Suppressor macrophage (primary cell): Measurements from ENCODE around the gene LUZP2.

ENCODE experiments used
- DNase-seq, 4 experiments: peaks; one replicate each; pipeline ENCODE4 v3.0.0-alpha.2; 2020 to 2022

LUZP2 gene

GRCh38 chr11:24636291-24636629, 139.4 kb downstream of the LUZP2 start:
- DNase-seq, result no peak

DNA sequence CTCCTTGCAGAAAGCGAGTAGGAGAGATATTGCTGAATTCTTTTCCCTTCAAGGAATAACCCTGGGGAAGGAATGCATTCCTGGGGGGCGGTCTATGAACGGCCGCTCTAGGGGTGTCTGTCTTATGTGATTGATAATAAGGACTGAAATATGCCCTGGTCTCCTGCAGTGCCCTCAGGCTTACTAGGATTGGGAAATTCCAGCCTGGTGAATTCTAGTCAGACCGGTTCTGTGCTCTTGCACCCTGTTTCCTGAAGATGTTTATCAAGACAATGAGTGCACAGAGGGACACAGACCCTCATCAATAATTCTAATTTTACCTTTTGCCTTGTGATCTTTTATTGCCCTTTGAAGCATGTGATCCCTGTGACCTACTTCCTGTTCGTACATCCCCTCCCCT, 140.7 kb downstream of the LUZP2 start:
- no peak for DNase-seq

DNA sequence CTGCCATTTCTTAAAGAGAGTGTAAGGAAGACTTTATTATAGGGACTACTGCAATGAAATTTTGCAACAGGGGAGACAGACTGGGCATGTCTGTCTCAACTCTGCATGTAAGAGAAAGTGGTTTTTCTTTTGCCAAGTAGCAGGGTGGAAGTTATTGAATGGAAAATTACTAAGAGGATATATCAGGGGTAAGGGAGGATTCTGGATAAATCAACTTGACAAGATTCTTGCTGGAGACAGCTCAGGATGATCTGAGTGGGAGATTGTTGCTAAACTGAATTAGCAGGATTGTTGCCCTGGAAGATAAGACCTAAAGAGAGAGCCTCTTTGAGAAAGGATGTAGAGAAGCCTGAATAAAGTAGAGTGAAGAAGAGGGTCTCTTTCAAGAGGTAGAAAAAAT, 145.8 kb downstream of the LUZP2 start:
- DNase-seq, result no peak

DNA sequence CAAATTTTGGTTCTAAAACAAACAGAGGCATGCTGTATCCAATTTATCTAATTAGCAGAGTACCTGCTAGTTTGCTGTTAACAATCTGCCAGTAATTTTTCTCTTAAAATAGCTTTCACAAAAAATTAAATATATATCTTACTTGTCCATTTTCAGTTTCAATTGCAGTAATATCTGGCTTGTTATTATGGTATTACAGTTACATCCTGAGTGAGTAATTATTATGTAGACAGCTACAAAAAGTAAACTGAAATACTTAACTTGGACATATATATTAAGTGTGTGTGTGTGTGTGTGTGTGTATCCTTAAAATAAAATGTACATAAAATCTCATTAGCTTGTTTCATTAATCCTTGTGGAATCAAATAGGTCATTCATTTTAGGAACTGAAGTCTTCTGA, 148.7 kb downstream of the LUZP2 start:
- no peak for DNase-seq

DNA sequence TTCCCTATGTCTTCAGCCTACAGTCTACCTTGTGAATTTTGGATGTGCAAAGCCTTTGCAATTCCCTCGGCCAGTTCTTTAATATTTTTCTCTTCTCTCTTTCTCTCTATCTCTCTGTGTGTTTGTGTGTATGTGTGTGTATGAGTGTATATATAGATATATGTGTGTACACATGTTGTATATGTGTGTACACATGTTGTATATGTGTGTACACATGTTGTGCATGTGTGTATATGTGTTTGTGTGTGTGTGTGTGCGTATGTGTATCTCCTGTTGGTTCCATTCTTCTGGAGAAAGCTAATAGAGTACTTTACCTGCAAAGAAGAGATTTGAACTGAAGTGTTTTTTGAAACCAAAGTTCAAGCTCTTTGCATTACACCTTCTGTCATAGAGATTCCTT, 155.0 kb downstream of the LUZP2 start:
- DNase-seq, result no peak

- no peak for DNase-seq
These were observed 157.0 kb downstream of the LUZP2 start for GRCh38 chr11:24653901-24654300.

DNA sequence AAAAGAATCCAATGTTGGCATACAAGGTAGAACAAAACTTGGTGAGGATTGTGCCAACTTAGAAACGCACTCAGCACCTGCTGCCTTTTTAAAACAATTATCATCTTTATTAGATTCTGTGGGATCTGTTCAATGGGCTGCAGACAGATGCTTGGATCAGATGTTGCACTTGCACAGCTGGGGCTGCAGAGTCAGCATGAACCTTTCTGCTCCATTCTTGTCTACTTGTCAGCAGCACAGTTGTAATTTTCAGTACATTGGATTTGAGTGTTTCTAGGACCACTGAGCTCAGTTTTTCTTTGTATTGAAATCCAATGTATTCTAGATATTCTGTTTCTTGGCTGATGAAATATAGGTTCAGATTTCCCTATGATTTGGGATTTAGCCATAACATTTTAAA, 164.5 kb downstream of the LUZP2 start:
- DNase-seq, result no peak

- no peak for DNase-seq
These were observed 167.5 kb downstream of the LUZP2 start for GRCh38 chr11:24664399-24664798.

DNA sequence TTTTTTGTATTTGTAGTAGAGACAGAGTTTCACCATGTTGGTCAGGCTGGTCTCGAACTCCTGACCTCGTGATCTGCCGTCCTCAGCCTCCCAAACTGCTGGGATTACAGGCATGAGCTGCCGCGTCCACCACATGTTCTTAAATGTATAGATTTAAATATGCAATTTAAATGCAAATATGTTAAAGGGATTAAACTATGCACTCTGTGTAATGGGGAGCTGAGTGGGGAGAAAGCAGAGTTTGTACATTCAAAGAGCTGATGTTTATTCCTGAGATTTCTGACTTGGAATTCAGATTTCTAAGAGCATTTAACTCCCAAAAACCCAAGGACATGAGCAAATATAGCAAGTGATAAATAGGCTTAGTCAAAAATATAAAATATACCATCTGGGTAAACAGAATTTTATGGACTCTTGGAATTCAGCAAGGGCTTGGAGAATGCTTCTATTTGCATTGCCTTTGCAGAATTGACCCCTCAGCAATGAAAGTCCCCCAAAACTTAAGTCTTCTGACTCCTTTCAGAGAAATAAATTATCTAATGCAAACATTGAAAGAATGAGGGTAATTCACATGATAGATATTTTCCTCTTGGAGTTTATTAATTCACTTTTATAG, 170.6 kb downstream of the LUZP2 start:
- no peak for DNase-seq

- DNase-seq, result no peak
These were observed 182.0 kb downstream of the LUZP2 start for GRCh38 chr11:24678703-24679348.

DNA sequence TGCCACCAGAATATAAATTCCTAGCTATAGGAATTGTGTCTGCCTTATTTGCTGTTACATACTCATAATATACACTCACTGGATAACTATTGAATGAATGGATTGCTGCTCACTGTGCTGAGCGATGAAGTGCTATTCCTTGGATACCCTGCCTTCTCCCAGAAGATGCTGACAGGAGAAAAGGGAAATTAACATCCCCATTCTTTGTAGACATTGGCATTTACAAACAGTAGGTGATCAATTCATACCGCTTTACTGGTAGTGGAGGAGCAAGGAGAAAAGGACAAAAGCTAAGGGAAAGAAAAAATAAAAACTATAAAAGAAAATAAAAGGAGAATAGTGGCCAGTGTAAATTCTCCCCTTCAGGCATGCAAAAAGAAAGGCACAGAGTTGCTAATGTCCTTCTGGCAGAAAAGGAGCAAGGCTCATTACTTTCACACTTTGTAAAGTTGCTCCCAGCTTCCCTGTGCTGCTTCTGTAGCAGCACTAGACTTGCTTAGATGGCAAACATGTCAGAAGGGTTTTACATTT, 183.0 kb downstream of the LUZP2 start:
- no peak for DNase-seq

DNA sequence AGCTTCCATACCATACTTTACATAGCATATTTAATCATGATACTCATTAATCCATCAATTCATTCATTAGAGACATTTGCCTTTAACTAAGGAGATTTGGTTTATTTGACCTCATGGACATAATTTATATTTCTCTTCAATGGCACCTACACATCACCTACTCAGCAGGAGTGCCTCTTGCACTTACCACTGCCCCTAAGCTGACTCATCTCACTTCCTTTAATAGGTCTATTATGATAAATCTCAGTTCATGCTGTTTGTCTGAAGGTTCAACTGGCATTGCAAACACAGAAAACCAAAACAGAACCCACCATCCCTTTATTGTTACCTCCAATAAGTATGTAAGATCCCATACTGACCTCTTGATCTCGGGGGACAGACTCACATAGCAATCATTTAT, 186.7 kb downstream of the LUZP2 start:
- no peak for DNase-seq

GRCh38 chr11:24685821-24686220, 189.0 kb downstream of the LUZP2 start:
- DNase-seq, result no peak

GRCh38 chr11:24687531-24688147, 190.8 kb downstream of the LUZP2 start:
- DNase-seq, result no peak

- DNase-seq, result no peak
These were observed 192.1 kb downstream of the LUZP2 start for GRCh38 chr11:24688981-24689380.

DNA sequence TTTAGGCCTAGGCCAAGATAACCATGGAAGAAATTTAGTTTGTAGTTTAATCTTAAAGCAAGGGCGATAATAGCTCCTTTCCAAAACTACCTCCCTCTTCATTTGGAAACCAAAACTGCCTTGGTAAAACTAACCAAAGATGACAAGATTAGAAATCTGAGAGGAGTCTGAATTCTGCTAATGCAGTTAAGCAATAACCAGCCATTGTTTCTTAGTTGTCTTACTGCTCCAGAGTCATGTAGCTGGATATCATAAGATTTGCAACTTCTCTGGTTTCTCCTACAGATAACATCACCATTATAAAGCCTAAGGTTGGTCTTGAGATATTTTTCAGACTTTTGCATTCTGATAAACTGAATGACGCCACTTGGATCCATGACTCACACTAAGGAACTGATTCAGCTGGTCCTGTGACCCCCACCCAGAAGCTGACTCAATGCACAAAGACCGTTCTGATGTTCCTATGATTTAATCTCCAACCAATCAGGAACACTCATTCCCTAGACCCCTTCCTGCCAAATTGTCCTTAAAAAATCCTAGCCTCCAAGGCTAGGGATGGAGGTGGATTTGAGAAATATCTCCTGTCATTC, 200.8 kb downstream of the LUZP2 start:
- no peak for DNase-seq

DNA sequence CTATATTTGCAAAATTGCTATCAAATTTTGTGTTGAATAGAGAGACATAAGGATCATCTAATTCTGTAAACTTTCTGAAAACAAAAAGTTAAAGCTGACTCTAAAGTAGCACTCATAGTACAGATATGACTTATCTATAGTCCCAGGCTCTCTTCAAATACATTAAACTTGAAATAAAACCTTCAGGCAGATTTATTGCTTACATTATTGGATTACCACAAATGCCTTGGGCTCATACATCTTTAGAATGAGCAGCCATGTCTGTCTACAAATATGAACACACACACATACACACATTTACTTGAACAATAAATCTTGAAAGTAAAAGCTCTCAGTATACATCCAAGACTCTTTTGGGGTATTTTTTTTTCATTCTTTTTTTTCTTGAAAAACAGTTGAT, 207.9 kb downstream of the LUZP2 start:
- no peak for DNase-seq

- no peak for DNase-seq
These were observed 208.6 kb downstream of the LUZP2 start for GRCh38 chr11:24705474-24705873.

- no peak for DNase-seq
These were observed 211.8 kb downstream of the LUZP2 start for GRCh38 chr11:24708616-24709015.

DNA sequence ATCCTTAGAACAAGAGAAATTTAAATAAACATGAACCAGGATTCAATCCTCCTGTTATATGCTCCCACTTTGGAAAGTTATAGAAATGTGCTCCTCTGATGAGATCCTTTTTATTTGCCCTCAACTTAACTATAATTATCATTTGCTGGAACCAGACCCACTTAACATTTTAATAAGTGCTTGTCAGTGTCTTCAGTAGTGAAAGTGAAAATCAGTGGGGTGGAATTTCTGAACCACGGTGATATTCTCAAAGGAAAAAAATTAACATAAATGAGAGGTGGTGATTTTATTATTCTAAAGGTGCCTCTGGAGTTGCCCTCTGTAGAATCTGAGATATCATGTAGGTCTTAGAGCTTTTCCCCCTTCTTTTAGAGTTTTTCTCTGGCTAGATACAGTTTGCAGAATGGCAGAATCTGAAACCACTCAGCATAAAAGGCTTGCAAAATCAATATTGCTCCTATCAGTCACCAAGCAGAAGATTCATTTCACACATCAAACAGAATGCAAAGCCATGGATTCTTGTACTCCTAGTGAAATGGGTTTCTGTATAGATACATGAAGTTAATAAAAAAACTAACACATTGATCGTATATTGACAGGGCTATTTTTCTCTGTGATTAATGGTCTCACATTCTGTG, 213.2 kb downstream of the LUZP2 start:
- no peak for DNase-seq

- no peak for DNase-seq
These were observed 217.7 kb downstream of the LUZP2 start for GRCh38 chr11:24714601-24715000.

- no peak for DNase-seq
These were observed 219.6 kb downstream of the LUZP2 start for GRCh38 chr11:24716403-24716802.

- no peak for DNase-seq
These were observed 226.4 kb downstream of the LUZP2 start for GRCh38 chr11:24723231-24723630.
